Astrocyte of the spinal cord (primary cell): ENCODE data around the gene PRSS21.
A peak's percentile ranks its signal among the peaks of the same experiment; 100 is the strongest.

ENCODE experiments used
- DNase-seq: peaks from one replicate; pipeline ENCODE4 v3.0.0; 2011; ENCODE audit warnings: low read depth, low spot score
- H3K4me3 ChIP-seq: 2 replicates; pipeline ENCODE4 v1.5.1; 2011; ENCODE audit warnings: low read depth, mild to moderate bottlenecking, low read length, moderate library complexity
- CTCF ChIP-seq: IDR thresholded peaks from 2 replicates; pipeline ENCODE4 v1.5.1; 2012; ENCODE audit warnings: low read depth, mild to moderate bottlenecking, low read length, inconsistent platforms
- in situ Hi-C: cut with HindIII; loops from 2 replicates; pipeline ENCODE4 v1.10.0; 2017; ENCODE audit warnings: low sequenced_read_pairs

PRSS21 gene

DNA sequence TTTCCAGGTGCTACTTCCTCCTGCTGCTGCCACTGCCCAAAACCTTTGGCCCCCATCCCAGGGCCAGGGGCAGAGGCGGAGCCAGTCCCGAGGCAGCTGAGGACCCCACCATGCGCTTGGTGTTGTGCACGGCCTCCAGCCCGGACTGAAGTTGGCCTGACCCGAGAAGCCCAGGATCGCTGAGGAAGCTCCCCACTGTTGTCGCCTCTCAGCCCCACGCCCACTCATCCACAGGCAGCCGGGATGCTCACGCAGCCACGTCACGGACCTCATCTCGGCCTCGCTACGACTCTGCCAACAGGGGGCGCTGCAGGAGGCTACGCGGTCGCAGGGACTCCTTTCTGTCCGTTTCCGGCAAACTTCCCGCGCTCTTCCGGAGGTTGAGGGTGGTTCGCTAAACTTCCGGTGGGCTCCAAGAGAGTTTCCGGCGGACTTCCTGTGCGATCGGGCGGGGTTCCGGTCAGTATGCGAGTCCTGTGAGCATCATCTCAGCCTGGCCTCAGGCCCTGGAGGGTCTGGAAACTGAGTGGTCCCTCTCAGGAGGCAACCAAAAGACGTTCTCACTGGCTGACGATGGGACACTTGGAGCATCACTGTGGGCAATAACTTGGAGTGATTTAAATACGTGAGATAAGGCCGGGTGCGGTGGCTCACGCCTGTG lies 25.4 kb downstream of the PRSS21 start:
- H3K4me3 ChIP-seq, result peak overlapping the region; percentile 14
- in situ Hi-C loops, result no loop called here
- DNase-seq, result peak; percentile 16
- TF ChIP-seq CTCF, result peak; percentile 57

GRCh38 chr16:2843526-2843925 lies 26.5 kb downstream of the PRSS21 start:
- no peak for TF ChIP-seq CTCF
- in situ Hi-C loops, result no loop called here
- no peak overlapping the region for H3K4me3 ChIP-seq
- no peak for DNase-seq

DNA sequence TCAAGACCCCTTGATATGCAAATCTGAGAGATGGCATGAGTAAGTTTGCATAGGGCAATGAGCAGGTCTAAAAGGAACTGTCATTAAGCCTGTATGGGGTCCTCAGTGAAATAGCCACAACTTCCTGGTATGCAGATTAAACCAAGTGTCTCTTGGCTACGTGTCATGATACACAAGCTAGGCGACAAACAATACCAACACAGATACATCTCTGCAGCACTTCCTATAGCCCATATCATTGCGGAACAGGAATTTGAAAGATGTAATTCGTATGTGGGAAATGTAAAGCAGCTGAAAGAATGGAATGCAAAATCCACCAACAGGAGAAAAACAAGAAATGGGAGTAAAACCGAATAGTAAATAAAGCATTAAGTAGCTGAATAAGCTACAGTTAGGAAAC lies 28.1 kb downstream of the PRSS21 start:
- H3K4me3 ChIP-seq, result no peak overlapping the region
- in situ Hi-C loops, result no loop called here
- DNase-seq, result no peak
- no peak for TF ChIP-seq CTCF

DNA sequence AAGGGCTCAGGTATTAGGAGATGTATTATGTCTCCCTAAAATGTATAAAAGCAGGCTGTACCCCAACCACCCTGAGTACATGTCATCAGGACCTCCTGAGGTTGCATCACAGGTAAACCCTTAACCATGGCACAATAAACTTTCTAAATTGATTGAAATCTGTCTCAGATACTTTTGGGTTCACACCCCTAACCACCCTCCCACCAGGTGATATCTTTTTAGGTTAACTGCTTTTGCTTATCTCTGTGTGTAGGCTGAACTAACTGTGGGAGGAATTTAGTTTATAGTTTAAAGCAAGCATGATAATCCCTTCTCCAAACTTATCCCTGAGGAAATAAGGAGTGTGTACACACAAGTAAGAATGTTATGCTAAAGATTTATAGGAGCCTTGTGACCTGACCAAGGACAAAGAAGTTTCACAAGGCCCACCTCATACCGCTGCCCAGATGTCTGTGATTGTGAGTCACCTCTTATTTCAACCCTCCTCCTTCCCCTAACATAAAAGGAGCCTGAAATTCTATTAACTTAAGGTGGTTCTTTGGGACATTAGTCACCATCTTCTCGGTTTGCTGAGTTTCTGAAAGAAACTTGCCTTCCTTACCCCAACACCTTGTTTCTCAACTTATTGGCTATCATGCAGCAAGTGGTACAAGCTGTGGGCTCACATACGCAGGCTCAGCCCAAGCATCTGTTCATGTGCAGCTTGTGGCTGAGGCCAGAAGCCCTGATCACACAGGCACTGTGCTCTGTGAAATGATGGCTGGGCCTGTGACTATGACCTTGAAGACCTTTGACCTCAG lies 29.7 kb downstream of the PRSS21 start:
- H3K4me3 ChIP-seq, result no peak overlapping the region
- TF ChIP-seq CTCF, result no peak
- DNase-seq, result peak; percentile 32
- in situ Hi-C loops, result no loop called here

DNA sequence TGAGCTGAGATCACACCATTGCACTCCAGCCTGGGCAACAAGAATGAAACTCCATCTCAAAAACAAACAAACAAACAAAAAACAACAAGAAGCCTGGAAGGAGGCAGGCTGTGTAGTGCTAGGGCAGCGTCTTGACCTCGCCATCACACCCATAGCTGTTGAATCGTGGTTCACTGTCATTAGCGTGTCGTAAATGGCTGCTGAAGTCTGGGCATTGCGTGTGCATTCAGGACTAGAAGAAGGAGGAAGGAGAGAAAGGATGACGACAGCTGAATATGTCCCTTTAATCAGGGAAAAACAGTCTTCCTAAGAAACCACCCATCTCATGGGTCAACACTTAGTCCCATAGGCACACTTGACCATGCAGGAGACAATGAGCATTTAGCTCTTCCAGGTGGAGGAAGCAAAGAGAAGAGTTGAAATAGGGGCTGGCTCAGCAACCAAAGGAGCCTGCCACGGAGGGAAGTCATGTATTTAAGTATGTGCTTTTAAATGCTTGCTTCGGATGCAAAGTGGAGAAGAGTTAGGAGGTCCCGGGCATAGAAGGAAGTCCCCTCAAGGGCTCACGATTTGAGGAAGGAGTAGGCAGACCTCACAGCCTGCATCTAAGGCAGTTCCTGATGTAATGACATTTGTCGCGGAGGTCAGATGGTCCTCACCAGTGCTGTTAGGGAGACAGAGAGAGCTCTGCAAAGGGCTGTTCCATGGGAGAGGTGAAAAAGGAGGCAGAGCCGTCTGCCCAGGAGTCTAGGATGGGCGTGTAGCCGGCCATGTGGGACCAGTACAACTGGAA lies 32.1 kb downstream of the PRSS21 start:
- H3K4me3 ChIP-seq, result no peak overlapping the region
- no peak for DNase-seq
- TF ChIP-seq CTCF, result no peak
- in situ Hi-C loops, result no loop called here

- in situ Hi-C loops, result no loop called here
- H3K4me3 ChIP-seq, result no peak overlapping the region
- TF ChIP-seq CTCF, result no peak
- no peak for DNase-seq
Observed at GRCh38 chr16:2852003-2852730, 35.1 kb downstream of the PRSS21 start.
